ENCODE data around the gene FGFR3.
"Not testable (repeated sequence)": the region's sequence is repeated elsewhere in the genome, so short reads cannot be mapped to it uniquely, and the experiment has no call there.

Gene FGFR3

GRCh38 chr4:1843852-1844251 lies 50.8 kb downstream of the FGFR3 start:
- DNase-seq: no peak

GRCh38 chr4:1844618-1845017 lies 51.5 kb downstream of the FGFR3 start:
- DNase-seq: not testable (repeated sequence)

DNA sequence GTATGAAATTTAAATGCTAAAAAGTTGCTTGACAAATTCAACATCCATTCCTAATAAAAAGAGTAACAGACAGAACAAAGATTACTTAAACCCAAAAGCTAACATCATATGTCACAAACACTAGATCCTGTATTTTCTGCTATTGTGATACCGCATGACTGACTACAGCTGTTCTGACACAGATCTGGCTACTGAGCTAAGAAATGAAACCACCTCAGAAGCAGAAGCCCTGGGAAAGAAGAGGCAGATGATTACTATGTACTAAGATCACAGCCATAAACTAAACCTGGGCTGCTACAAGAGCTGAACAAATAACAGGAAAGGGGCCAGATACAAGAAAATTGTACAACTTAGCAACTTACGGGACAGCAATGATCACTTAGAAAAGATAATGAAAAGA lies 53.5 kb downstream of the FGFR3 start:
- DNase-seq: no peak

DNA sequence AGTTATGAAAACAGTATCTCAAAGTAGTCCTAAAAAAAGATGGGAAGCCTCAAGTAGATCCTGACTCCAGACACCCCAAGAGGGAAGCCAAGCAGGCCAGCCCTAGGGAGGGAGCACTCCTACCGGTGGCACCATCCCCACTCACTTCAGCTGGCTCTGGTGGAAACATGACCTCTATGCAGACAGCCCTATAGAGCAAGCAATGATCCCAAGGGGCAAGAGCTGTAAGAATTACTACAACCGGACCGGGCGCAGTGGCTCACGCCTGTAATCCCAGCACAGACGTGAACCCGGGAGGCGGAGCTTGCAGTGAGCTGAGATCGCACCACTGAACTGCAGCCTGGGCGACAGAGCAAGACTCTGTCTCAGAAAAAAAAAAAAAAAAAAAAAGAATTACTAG lies 57.2 kb downstream of the FGFR3 start:
- no peak for DNase-seq

DNA sequence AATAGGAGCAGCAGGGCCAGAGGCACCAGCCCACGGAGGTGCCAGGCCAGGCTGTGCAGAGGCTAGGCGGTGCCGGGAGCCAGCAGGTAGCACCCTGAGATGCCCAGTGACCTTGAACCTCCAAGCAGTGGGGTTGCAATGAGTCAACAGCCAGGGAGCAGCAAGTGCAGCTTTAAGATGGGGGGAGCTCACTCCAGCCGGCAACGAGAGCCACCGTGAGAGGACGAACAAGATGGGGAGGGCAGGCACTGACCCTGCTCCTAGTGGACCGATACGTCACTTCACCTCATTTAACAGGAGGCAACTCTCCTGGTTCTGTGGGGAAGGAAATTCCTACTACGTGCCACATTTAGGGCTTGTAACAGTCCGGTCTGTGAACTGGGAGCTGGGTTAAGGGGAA lies 58.1 kb downstream of the FGFR3 start:
- no peak for DNase-seq

DNA sequence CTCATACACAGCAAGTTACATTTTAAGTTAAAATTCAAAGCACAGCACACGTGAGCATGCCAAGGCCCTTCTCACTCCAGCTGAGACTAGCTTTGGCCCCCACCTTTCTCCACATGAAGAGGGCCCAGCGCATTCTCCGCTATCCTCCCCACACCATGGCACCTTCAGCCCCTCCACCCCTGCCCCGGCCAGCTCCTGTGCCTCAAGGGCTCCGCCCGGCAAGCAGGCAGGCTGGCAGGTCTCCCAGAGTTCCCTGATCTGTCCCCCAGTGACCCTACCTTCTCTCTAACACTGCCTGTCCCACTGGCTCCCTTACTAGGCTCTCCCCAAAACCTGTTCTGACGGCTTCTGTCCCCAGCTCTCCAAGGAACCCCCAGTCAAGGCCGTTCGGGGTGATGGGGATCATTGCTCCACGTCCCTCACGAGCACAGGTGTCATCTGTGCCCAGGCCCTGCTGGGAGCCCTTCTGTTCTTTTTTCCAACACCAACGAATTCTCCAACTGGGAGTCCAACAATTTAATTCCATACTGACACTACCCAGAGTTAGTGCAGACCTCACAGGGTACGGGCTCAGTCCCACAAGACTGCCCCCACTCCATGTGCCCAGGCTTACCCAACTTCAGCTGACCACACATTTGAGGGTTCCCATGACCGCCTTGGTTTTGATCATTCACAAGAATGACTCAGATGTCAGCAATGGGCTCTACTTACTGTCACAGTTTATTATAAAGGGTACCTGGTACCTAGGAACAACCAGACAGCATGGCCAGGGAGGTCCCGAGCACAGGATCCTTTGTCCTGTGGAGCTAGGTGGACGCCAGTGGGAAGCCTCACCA lies 58.7 kb downstream of the FGFR3 start:
- DNase-seq: no peak

GRCh38 chr4:1852904-1853623 lies 60.0 kb downstream of the FGFR3 start:
- no peak for DNase-seq

- DNase-seq: no peak
Observed at GRCh38 chr4:1854752-1855151, 61.7 kb downstream of the FGFR3 start.

GRCh38 chr4:1855333-1856070 lies 62.4 kb downstream of the FGFR3 start:
- DNase-seq: peak; percentile 21

DNA sequence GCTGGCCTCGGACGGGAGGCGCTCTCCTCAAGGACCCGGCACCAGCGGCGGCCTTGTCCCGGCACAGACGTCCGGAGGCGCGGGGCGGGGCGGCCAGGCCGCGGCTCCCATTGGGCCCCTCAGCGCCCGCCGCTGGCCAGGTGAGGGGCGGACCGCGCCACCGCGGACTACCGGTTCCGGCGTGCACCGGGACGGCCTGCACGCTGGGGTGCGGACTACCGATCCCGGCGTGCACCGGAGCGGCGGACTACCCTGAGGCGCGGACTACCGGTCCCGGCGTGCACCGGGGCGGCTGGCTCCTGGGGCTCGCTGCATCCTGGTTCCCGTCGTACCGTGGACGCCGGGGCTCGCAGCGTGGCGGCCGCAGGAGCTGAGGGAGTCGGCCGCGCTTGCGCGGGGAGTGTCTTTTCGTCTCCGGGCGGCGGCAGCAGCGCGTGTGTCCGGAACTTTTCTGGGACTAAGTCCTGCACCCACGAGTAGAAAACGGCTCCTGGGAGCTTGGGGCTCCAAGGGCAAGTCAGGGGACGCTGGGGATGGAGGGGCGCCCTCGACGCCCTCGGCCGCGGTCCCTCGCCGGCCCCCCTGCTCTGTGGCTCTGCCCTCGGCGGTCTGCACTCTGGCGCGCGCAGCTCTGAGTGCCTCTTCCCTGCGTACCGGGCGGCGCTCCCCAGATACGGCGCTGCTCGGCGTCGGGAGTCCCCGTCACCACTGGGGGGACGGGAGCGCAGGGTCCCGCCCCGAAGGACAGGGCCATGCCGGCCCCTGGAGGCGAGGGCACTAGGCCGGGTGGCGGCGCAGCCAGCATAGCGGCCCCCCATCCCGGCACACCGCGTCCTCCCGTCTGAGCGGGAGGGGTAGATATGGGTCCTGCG lies 63.2 kb downstream of the FGFR3 start, which contains the start of gene LETM1:
Gene LETM1 (minus strand): TSS at position 86 of the 872 bp plus-strand sequence. CDS start 206 bp downstream, outside the sequence.
- peak; percentile 93 for DNase-seq

- no peak for DNase-seq
Observed at GRCh38 chr4:1856943-1857699, 64.0 kb downstream of the FGFR3 start.

DNA sequence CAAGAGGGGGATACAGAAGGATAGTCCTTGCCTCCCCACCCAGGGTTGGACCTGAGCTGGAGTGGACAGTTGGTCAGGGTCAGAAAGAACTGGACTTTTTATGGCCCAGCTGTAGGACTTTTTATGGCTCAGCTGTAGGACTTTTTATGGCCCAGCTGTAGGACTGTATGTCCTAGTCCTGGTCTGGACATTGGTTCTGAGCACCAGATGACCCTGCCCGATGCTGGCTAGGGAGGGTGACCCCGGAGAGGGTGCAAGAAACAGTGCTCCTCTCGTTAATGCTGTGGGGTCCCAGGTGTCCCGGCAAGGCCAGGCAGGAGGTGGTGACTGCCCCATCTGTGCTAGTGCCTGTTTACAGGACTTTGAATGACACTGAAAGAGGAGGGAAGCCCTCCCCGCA lies 64.8 kb downstream of the FGFR3 start:
- DNase-seq: no peak
